Mucosa of stomach (tissue), 1 donor: ENCODE measurements around the gene ALG1.
"Not testable (repeated sequence)": the region's sequence is repeated elsewhere in the genome, so short reads cannot be mapped to it uniquely, and the experiment has no call there.

Source experiments
- H3K27me3 ChIP-seq: one replicate; pipeline ENCODE4 v1.7.0; 2013; ENCODE audit warnings: mild to moderate bottlenecking, low read length; ENCODE audit not compliant: control insufficient read depth, insufficient read depth
- H3K36me3 ChIP-seq: one replicate; pipeline ENCODE4 v1.7.0; 2013; ENCODE audit warnings: low read length; ENCODE audit not compliant: control insufficient read depth, insufficient read depth
- H3K4me1 ChIP-seq: one replicate; pipeline ENCODE4 v1.7.0; 2013; ENCODE audit warnings: mild to moderate bottlenecking, low read length; ENCODE audit not compliant: control insufficient read depth, insufficient read depth
- H3K4me3 ChIP-seq: one replicate; pipeline ENCODE4 v1.7.0; 2013; ENCODE audit warnings: low read length
- H3K9ac ChIP-seq: one replicate; pipeline ENCODE4 v1.7.0; 2013; ENCODE audit warnings: mild to moderate bottlenecking, low read length, moderate library complexity
- H3K9me3 ChIP-seq: one replicate; pipeline ENCODE4 v1.7.0; 2013; ENCODE audit warnings: mild to moderate bottlenecking, low read length, moderate library complexity; ENCODE audit not compliant: control insufficient read depth
- donor health status: Pancreatic carcinoma.

ALG1 gene

GRCh38 chr16:5069048-5069447 is 2.6 kb upstream of the ALG1 start:
- H3K9ac ChIP-seq: no peak overlapping the region
- no peak overlapping the region for H3K4me3 ChIP-seq

DNA sequence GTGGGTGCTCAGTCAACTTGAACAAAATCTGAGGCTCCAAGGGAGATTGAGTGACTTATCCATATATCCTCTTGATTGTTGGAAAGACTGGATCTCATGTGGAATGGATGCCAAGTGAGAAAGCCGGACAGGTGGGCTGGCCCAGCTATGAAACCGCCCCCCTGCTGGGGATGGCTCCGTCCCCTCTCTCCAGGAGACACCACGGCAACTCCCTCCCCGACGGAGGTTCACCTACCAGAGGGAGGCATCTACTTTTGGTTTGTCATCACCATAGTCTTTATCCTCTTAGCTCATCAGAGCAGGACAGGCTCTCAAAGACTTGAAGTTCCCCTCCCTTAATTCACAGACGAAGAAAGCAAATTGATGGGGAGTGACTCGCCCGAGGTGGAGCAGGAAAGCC is 1.8 kb upstream of the ALG1 start:
- Histone ChIP-seq H3K27me3 (no peaks in the 10 kb centered on the region), H3K9me3 (no peaks in the 10 kb centered on the region), H3K36me3 (peaks cover 4% of the 10 kb centered on the region), H3K4me1 (peaks cover 29% of the 10 kb centered on the region), H3K9ac (no peak overlapping the region), H3K4me3 (no peak overlapping the region)

More at GRCh38 chr16:5069048-5069447, 2.6 kb upstream of the ALG1 start:
- H3K27me3 ChIP-seq: no peaks in the 10 kb centered on the region
- peaks cover 32% of the 10 kb centered on the region for H3K4me1 ChIP-seq
- H3K9me3 ChIP-seq: no peaks in the 10 kb centered on the region
- no peaks in the 10 kb centered on the region for H3K36me3 ChIP-seq

DNA sequence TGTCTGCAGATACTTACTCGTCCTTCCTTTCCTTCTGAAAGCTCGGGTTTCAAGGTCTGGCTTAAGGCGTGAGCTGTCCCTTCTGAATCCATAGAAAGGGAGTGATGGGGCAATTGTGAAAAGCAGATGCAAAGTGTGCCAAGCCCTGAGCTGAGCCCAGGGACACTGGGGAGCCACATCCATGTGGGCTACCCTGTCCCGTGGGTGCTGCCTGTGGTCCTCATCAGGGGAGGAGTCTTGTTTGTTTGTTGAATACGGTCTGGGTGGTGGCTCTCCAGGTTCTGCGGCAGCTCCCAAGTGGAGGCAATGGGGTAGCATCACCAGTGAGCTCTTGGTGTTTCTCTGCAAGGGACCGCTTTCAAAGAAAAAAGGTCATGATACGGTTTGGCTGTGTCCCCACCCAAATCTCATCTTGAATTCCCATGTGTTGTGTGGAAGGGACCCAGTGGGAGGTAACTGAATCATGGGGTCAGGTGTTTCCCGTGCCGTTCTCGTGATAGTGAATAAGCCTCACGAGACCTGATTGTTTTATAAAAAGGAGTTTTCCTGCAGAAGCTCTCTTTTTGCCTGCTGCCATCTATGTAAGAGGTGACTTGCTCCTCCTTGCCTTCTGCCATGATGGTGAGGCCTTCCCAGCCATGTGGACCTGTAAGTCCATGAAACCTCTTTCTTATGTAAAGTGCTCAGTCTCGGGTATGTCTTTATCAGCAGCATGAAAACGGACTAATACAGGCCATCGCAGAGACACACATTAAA is 1.0 kb upstream of the ALG1 start:
- no peak overlapping the region for H3K9ac ChIP-seq
- H3K9me3 ChIP-seq: no peaks in the 10 kb centered on the region
- H3K36me3 ChIP-seq: peaks cover 8% of the 10 kb centered on the region
- no peak overlapping the region for H3K4me3 ChIP-seq
- peaks cover 21% of the 10 kb centered on the region for H3K4me1 ChIP-seq
- H3K27me3 ChIP-seq: no peaks in the 10 kb centered on the region

GRCh38 chr16:5071341-5071680 is 332 bp upstream of the ALG1 start:
- peak overlapping the region; percentile 54 for H3K4me3 ChIP-seq
- peaks cover 14% of the 10 kb centered on the region for H3K4me1 ChIP-seq
- no peaks in the 10 kb centered on the region for H3K9me3 ChIP-seq
- H3K9ac ChIP-seq: peak overlapping the region; percentile 68
- H3K27me3 ChIP-seq: no peaks in the 10 kb centered on the region
- H3K36me3 ChIP-seq: peaks cover 11% of the 10 kb centered on the region

GRCh38 chr16:5072334-5073278 is 963 bp downstream of the ALG1 start:
- peak overlapping the region; percentile 54 for H3K4me3 ChIP-seq
- no peaks in the 10 kb centered on the region for H3K9me3 ChIP-seq
- peak overlapping the region; percentile 68 for H3K9ac ChIP-seq
- H3K36me3 ChIP-seq: peaks cover 11% of the 10 kb centered on the region
- no peaks in the 10 kb centered on the region for H3K27me3 ChIP-seq
- peaks cover 14% of the 10 kb centered on the region for H3K4me1 ChIP-seq

DNA sequence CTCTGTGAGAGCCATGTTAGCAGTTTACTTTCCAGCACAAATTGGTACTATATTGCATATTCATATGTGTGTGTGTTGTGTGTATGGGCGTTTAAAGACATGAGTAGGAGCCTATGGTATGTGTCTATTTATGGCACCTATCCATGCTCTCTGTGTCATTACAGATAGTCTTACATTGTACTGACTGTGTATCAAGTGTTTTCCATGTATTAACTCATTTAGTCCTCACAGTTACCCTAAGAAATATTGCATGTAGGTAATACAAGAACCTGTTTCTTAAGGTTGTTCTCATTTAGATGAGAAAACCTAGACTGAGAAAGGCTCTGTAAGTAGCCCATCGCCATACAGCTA is 1.6 kb downstream of the ALG1 start:
- H3K9me3 ChIP-seq: no peaks in the 10 kb centered on the region
- peaks cover 11% of the 10 kb centered on the region for H3K36me3 ChIP-seq
- H3K27me3 ChIP-seq: no peaks in the 10 kb centered on the region
- peaks cover 14% of the 10 kb centered on the region for H3K4me1 ChIP-seq
- no peak overlapping the region for H3K9ac ChIP-seq
- no peak overlapping the region for H3K4me3 ChIP-seq

DNA sequence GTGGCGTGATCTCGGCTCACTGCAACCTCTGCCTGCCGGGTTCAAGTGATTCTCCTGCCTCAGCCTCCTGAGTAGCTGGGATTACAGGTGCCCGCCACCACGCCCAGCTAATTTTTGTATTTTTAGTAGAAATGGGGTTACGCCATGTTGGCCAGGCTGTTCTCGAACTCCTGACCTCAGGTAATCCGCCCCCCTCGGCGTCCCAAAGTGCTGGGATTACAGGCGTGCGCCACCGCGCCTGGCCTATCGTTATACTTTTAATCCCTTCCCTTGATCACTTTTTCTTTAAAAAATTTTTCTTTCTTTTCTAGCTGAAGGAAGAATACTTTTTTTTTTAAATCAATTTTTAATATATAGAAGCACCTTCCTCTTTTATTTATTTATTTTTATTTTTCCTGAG is 2.1 kb downstream of the ALG1 start:
- not testable (repeated sequence) for H3K9ac ChIP-seq, H3K4me3 ChIP-seq, H3K27me3 ChIP-seq, H3K9me3 ChIP-seq
- Histone ChIP-seq H3K36me3 (peaks cover 11% of the 10 kb centered on the region), H3K4me1 (peaks cover 14% of the 10 kb centered on the region)

- H3K4me3 ChIP-seq: no peak overlapping the region
- no peaks in the 10 kb centered on the region for H3K9me3 ChIP-seq
- H3K4me1 ChIP-seq: peaks cover 17% of the 10 kb centered on the region
- H3K27me3 ChIP-seq: no peaks in the 10 kb centered on the region
- no peak overlapping the region for H3K9ac ChIP-seq
- peaks cover 11% of the 10 kb centered on the region for H3K36me3 ChIP-seq
Observed at GRCh38 chr16:5075637-5076036, 4.0 kb downstream of the ALG1 start.

GRCh38 chr16:5077304-5077703 is 5.7 kb downstream of the ALG1 start:
- Histone ChIP-seq H3K36me3 (peaks cover 11% of the 10 kb centered on the region), H3K27me3 (no peaks in the 10 kb centered on the region), H3K4me3 (no peak overlapping the region), H3K9me3 (no peaks in the 10 kb centered on the region), H3K9ac (no peak overlapping the region), H3K4me1 (peaks cover 12% of the 10 kb centered on the region)

- Histone ChIP-seq H3K4me1 (peaks cover 5% of the 10 kb centered on the region), H3K9ac (no peak overlapping the region), H3K27me3 (no peaks in the 10 kb centered on the region), H3K9me3 (no peaks in the 10 kb centered on the region), H3K4me3 (no peak overlapping the region), H3K36me3 (peaks cover 11% of the 10 kb centered on the region)
Observed at GRCh38 chr16:5078626-5079025, 7.0 kb downstream of the ALG1 start.

DNA sequence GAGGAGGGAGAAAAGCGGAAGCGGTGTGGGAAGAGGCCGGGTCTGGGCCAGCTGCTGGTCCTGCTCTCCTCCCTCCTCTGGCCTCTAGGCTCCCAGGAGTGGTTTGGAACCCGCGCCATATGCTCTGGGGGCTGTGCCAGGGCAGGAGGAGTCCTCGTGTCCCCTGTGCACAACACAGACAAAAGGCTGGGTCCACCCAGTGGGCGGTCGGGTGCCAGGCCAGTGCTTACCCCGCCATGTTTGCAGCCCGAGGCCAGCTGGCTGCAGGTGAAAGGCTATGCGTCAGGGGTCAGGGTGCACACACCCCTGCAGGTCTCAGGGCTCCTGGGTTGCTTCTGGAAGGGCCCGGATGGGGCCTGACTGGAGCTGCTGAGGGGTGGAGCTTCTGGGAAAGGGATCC is 8.8 kb downstream of the ALG1 start:
- not testable (repeated sequence) for H3K4me1 ChIP-seq, H3K9me3 ChIP-seq, H3K9ac ChIP-seq, H3K36me3 ChIP-seq, H3K27me3 ChIP-seq, H3K4me3 ChIP-seq

DNA sequence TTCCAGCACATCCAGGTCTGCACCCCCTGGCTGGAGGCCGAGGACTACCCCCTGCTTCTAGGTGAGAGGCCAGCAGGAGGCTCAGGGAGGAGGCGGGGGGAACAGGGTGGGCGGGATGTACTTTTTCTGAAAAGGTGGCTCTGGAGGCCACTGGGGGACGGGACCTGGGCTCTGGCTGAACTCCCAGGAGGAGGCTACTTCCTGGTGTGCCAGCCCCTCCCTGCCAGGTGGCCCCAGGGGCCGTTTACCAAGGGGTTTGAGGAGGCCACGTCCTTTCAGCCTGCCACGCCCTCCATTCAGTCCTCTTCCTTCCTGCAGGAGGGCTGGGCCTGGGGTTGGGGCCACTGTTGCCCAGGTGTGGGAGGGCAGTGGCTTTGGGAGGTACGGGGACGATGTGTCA is 9.4 kb downstream of the ALG1 start:
- H3K4me1 ChIP-seq, H3K27me3 ChIP-seq, H3K36me3 ChIP-seq, H3K4me3 ChIP-seq, H3K9me3 ChIP-seq, H3K9ac ChIP-seq: not testable (repeated sequence)
